Heart left ventricle (tissue), 13 donors: ENCODE measurements around the gene SMG9.

ENCODE experiments used
- POLR2A ChIP-seq, 2 donors: fragments of 450-650 bp; IDR thresholded peaks; one replicate each; pipeline ENCODE4 v1.6.1; 2017; ENCODE audit warnings: antibody characterized with exemption in 2 of 2, mild to moderate bottlenecking in 2 of 2, moderate library complexity in 2 of 2
- TF ChIP-seq, protein P1 (sequence below), 12 donors: fragments of 200-600 bp; sonication (generic) in 4 of 12; IDR thresholded peaks; one replicate each; pipeline versions ENCODE4 v1.5.0 to v1.8.0; 2018 to 2022; ENCODE audit warnings: antibody characterized with exemption in 12 of 12, mild to moderate bottlenecking in 5 of 12
- donor health status: ischemic (EF 13 %, LVEDD 7.1; RV severe dilation, severe dysfunction).
- donor health status: DM: no; HTN: yes; CAD: no.
- donor health status: DM: no; HTN: no; CAD: no.
- donor health status: ischemic (EF 25% LVEDD 6.9; RV normal size, moderate dysfunction).
- donor health status: ischemic (EF 25% LVEDD 5.7; RV mildly dilated, moderate dysfunction).
- donor health status: ischemic (EF 35%, LVEDD 5.7; RV mildly dilated, moderate dysfunction).
- donor health status: nonischemic (EF 11% LVEDD 7.7; RV severe dilation, severe dysfunction).
- donor health status: DM: yes; HTN: yes; CAD: no.
- donor health status: PGD.
- donor health status: ischemic (EF 29% LVEDD 5.4; RV normal size, mild dysfunction).
- donor health status: nonischemic (EF 23%, LVEDD 6.1; RV moderate dilation, normal function).

DNA sequence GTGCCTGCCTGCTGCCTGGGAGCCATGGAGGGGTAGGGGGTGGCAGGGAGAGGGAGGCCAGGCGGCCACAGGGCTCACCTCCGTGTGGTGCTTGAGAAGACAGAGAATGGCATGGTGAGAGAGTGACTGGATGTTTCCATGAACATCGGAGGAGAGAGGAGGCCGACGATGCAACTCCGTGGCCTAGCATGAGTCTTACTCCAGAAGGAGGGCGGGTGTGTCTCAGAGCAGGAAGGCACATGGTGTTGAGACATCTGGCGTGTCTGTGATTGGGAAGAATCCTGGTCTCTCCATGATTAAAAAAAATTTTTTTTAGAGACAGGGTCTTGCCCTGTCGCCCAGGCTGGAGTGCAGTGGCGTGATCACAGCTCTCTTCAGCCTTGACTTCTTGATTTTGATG is 33.8 kb downstream of the SMG9 start:
- no peak for TF ChIP-seq POLR2A (IDR thresholded peaks at IDR 0.05)
- TF ChIP-seq, protein P1, sequence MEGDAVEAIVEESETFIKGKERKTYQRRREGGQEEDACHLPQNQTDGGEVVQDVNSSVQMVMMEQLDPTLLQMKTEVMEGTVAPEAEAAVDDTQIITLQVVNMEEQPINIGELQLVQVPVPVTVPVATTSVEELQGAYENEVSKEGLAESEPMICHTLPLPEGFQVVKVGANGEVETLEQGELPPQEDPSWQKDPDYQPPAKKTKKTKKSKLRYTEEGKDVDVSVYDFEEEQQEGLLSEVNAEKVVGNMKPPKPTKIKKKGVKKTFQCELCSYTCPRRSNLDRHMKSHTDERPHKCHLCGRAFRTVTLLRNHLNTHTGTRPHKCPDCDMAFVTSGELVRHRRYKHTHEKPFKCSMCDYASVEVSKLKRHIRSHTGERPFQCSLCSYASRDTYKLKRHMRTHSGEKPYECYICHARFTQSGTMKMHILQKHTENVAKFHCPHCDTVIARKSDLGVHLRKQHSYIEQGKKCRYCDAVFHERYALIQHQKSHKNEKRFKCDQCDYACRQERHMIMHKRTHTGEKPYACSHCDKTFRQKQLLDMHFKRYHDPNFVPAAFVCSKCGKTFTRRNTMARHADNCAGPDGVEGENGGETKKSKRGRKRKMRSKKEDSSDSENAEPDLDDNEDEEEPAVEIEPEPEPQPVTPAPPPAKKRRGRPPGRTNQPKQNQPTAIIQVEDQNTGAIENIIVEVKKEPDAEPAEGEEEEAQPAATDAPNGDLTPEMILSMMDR (IDR thresholded peaks at IDR 0.05) = no peak
